Measurements from ENCODE around the gene TRIM7.
"Not testable (repeated sequence)": the region's sequence is repeated elsewhere in the genome, so short reads cannot be mapped to it uniquely, and the experiment has no call there.

The TRIM7 gene

DNA sequence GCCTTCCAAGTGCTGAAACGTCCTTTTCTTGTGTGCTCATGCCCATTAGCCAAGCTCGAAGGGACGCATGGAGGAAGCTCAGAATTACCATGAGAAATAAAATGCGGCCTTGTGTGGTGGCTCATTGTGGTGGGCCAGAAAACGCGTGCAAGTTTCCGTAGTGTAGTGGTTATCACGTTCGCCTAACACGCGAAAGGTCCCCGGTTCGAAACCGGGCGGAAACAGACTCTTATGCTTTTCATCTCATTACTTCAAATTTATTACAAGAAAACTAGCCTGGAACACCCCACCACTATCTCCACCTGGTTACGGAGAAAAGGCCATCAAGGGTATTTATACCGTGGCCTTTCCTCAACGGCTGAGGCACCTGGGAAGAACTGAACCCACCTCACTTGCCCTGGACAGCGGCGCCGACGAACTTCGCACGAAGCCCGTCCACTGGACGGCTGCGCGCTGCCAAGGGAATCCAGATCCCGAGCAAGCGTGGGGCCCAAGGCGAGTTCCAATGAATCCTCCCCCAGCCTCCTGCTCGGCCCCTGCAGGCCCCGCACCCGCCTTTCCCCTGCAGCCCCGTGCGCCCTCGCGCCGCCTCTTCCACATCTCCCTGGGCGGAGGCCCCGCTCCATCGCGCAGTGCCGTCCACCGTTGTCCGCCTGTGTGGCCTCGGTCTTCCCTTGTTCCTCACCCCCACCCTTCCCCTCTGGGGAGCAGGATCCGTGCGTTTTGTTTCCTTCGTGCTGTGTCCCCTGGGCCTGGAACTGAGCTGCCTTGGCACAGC is 35.3 kb downstream of the TRIM7 start:
- not testable (repeated sequence) for DNase-seq

DNA sequence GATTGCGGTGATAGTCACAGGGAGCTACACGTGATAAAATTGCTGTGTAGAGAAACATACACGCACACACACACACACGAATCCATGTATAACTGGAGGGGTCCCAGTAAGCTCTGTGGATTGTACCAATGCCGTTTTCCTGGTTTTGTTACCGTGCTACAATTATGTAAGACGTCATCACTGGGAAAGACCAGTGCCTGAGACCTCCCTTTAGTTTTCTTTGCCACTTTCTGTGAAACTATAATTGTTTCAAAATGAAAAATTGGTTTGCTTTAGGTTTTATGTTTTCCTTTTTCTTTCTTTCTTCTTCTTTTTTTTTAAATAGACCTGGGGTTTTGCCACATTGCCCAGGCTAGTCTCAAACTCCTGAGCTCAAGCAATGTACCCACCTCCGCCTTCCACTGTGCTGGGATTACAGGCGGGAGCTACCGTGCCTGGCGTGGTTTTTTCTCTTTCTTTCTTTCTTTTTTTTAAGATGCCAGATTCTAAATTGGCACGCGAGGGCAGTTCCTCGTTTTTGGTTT is 36.3 kb downstream of the TRIM7 start:
- no peak for DNase-seq

DNA sequence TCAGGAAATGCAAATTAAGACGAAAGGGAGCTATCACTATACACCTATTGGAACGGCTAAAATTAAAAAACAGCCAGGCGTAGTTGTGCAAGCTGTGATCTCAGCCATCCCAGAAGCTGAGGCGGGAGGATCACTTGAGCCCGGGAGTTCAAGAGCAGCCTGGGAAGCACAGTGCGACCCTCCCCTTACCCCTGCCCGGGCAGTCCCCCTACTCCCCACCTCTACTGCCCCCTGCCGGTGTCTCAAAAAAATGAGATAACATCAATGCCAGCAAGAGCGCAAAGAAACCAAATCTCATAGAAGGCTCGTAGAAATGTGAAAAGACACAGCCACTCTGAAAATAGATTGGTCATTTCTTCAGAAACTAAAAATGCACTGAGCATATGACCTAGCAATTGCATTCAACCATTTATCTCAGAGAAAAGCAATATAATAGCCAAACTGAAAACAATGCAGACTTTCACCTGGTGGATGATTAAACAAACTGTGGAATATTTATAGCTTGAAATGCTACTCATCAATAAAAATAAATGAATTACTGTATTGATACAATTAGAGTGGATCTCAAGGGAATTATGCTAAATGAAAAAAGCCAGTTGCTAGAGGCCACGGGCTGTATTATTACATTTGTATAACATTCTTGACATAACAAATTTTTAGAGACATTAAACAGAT is 37.0 kb downstream of the TRIM7 start:
- DNase-seq: no peak

DNA sequence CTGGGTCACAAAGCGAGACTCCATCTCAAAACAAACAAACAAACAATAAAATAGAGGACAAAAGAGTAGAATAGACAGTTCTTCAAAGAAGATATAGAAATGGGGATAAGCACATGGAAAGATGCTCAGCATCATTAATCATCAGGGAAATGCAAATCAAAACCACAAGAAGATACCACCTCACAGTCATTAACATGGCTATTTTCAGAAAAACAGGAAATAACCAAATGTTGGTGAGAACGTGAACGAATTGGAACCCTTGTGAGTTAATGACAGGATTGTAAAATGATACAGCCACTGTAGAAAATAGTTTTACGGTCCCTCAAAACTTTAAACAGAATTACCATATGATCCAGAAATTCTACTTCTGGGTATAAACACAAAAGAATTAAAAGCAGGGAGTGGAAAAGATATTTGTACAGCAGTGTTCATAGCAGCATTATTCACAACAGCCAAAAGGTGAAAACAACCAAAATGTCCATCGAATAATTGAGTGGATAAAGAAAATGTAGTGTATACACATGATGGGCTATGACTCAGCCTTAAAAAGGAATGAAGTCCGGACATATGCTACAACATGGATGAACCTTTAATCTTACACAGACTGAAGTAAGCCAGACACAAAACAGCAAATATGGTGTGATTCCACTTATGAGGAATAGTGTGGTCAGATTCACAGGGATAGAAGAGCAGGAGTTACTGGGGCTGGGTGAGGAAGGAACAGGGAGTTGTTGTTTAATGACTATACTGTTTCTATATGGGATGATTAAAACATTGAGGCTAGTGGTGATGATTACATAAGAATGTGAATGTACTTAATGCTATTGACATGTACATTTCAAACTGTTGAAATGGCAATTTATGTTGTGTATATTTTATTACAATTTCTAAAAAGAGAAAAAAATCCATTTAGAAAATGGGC is 37.9 kb downstream of the TRIM7 start:
- DNase-seq: no peak

DNA sequence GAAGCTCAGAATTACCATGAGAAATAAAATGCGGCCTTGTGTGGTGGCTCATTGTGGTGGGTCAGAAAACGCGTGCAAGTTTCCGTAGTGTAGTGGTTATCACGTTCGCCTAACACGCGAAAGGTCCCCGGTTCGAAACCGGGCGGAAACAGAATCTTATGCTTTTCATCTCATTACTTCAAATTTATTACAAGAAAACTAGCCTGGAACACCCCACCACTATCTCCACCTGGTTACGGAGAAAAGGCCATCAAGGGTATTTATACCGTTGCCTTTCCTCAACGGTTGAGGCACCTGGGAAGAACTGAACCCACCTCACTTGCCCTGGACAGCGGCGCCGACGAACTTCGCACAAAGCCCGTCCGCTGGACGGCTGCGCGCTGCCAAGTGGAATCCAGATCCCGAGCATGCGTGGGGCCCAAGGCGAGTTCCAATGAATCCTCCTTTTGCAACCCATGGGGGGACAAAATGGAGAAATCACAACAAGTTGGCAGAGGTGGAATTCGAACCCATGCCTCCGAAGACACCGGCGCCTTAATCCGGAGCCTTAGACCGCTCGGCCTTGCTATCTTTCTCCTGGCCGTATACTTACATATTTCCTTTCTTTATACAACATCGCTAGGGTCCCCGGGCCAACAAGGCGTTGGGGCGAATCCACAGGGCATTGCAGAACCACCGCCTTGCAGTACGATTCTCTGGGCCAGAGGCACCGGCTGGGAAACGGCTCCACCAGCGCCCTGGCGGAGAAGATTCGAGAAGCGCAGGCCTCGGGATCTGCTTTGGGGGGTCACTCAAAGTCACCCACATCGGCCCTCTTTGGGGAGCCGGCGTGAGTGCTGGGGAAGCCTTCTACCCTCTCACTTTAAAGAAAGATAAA is 40.7 kb downstream of the TRIM7 start:
- no peak for DNase-seq

DNA sequence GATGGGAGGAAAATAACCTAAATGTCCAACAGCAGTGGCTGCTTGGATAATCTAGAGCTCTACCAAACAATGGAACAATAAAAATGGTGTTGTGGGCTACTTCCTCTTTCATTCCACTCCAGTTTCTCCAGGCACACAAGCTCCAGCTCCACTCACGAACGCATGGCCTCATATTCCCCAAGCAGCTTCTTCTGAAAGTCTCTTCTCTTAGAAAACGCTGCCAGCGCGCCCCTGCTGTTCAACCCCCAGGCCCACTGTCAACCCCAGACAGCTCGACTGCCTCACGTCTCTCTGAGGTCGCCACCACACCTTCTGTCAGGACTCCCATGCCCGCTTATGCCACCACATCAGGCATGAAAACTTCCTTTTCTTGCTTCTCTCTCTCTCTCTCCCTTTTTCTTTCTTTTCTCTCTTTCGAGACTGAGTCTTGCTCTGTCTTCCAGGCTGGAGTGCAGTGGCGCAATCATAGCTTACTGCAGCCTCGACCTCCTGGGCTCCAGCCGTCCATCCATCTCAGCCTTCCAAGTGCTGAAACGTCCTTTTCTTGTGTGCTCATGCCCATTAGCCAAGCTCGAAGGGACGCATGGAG is 41.4 kb downstream of the TRIM7 start:
- no peak for DNase-seq

DNA sequence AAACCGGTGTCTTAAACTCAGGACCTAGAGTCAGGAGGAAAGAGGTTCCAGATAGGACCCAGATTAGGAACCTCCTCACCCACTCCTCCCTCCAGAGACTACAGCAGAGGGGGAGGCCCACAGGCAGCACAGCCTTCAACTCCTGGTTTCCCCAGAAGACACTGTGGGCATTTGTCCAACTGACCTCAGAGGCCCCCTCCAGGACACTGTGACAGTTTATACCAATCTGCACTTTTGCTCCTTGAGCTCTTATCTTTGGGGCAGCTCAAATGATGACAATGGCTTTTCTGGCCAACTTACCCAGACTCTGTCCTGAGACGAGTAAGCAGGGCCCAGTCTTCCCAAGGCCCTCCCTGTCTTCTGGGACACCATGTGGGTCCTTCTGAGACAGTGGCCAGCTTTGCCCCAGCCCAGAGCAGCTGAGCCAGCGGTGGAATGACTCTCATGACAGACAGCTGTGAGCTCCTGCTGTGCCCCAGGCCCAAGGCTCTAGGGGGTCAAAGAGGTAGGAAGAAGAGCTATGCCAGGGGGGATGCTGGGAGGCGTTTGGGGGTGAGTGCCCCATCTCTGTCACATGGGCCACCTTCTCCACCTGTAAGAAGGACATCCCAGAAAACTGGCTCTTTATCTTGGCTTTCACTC is 43.3 kb downstream of the TRIM7 start:
- DNase-seq: no peak

DNA sequence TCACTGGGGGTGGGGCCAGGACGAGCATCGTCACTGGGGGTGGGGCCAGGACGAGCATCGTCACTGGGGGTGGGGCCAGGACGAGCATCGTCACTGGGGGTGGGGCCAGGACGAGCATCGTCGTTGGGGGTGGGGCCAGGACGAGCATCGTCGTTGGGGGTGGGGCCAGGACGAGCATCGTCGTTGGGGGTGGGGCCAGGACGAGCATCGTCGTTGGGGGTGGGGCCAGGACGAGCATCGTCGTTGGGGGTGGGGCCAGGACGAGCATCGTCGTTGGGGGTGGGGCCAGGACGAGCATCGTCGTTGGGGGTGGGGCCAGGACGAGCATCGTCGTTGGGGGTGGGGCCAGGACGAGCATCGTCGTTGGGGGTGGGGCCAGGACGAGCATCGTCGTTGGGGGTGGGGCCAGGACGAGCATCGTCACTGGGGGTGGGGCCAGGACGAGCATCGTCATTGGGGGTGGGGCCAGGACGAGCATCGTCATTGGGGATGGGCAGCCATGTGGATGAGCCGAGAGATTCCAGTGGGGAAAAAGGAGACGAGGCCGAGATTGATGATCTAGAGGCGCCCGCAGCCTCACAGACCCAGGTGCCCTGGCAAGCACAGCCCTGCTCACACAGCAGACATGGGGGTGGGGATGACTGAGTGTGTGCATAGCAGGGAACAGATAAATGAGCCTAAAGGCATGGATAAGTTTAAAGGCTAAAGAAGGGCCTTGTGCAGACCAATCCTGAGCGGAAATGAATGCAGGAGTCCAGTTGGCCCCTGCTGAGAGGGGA is 44.1 kb downstream of the TRIM7 start:
- DNase-seq: not testable (repeated sequence)

DNA sequence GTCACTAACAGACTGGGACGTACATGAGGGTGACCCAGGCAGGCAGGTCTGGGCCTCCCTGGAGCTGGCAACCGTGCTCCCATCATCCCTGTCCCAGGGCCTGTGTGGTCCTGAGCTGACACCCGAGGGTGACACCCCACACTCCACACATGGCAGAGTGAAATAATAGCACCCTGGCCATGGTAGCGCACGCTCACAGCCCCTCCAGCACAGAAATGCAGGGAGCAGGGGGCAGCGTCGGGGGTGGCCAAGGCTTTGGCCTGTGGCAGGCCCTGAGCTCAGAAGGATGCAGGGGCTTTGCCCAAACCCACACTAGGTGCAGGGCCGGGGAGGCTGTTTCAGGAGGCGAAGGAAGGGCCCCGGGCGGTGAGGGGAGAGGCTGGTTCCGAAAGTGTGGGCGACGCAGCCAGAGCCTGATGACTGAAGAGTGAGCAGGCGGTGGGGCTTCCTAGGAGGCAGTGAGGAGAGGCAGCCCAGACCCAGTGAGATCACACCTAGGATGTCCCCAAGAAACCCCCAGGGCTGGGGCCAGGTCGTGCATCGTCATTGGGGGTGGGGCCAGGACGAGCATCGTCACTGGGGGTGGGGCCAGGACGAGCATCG is 44.7 kb downstream of the TRIM7 start:
- DNase-seq: no peak

DNA sequence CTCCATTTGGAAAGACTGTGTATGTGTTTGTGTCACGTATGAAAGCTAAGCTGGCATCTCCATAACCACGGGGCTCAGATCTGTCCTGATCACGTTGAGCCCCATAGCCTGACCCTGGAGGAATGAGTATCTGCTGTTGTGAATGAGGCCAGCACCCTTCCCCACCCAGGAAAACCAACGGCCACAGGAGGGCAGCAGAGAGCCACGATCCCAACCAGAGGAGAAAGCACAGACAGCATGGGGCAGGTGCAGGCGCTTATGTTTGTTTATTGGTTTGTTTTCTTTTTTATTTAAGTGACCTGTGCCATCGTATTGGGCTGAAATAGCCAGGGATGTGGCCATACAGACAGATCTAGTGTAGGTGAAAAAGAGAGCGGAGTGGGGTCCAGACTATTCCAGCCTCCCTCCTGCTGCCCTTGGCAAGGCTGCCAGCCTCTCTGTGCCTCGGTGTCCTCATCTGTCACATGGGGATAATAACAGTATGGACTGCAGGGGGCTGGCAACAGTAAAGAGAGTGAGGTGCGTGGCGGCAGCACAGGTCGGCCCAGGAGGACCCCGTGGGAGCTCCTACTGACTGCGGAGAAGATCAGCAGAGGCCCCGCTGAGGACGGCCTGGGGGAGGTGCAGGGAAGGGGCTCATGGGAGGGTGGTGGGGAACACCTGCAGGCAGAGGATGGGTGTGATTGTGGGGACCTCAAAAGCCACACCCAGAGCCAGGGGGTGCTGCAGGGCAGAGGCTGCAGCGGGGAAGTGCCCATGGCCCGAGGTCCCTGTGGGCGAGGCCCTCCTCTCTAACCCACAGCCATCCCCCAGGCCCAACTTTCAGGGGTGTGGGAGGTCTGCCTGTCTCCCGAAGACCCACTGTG is 45.5 kb downstream of the TRIM7 start:
- DNase-seq: peak; percentile 74

DNA sequence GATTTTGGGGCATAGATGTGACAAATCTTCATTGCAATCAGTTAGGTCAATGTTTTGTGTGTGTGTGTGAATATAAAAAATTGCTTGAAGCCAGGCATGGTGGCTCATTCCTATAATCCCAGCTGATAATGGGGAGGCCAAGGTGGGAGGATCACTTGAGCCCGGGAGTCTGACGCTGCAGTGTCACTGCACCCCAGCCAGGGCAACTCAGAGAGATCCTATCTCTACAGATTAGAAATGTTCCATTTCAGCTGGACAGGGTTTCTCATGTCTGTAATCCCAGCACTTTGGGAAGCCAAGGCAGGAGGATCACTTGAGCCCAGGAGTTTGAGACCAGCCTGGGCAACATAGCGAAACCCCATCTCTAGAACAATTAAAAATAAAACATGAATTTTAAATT is 46.1 kb downstream of the TRIM7 start:
- DNase-seq: no peak

DNA sequence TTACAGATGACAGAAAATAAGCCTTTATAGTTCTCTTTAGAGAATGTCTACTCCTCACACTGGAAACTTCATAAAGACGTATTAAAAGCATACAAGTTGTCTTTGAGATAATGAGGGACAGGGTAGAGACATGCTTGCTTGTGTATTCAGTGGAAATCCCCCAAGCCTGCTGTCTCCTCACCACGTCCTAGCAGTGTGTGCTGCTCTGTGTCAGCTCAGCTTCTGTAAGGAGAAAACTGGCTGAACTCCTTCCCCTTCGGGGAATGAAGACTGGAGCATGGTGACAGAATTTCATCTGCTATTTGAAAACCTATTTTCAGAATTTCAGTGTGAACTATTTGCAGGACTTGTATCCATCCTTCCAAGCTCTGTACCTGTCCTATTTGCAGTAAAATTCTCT is 48.2 kb downstream of the TRIM7 start:
- DNase-seq: no peak

DNA sequence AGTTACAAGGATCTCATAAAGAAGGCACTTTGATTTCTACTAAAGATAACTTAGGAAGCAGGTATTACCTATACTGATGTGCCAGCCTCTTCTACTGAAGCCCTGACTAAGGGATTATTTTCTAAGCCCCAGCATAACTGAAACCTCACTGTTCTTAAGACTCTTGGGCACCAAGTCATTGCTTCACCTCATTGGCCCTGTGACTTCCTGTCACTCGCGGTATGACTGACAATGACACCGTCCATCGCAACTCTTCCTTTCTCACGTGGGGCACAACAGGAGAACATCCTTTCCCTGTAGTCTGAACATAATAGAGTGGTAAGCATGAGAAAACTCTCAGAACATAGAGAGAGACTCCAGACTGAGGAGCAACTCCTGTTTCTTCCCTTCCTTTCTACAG is 51.2 kb downstream of the TRIM7 start:
- no peak for DNase-seq

DNA sequence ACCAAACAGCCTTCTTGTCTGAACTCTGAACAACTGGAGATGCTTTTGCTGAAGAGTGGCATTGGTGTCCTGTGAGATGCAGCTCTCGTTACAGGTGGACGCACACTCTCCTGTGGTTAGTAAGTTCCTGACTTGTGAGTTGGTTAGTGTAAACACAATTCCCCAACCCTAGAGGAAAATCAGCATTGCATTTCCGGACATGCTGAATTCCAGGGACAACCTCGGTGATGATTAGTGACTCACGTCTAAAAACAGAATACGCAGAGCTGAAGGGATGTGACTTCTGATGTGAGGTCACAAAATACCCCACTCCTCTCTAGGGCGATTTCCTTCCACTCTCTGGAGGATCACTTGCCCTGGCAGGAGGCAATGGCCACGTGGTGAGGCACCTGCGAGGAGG is 52.6 kb downstream of the TRIM7 start:
- no peak for DNase-seq

DNA sequence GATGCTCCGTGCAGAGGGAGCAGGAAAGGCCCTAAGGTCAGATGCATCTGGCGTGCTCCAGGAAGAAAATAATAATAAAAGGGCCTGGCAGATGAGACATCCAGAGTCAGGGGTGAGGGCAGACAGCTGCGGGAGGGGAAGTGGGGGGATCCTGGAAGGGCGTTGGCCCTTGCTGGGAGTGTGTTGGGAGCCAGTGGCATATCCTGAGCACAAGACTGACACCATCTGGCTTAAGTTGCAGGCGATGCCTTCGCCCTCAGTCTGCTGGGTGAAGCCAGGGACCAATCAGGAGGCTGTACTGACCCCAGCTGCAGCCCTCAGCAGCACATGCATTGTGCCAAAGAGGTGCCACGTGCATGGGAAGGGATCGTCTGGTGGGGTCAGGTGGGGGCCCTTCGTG is 53.9 kb downstream of the TRIM7 start:
- DNase-seq: no peak

DNA sequence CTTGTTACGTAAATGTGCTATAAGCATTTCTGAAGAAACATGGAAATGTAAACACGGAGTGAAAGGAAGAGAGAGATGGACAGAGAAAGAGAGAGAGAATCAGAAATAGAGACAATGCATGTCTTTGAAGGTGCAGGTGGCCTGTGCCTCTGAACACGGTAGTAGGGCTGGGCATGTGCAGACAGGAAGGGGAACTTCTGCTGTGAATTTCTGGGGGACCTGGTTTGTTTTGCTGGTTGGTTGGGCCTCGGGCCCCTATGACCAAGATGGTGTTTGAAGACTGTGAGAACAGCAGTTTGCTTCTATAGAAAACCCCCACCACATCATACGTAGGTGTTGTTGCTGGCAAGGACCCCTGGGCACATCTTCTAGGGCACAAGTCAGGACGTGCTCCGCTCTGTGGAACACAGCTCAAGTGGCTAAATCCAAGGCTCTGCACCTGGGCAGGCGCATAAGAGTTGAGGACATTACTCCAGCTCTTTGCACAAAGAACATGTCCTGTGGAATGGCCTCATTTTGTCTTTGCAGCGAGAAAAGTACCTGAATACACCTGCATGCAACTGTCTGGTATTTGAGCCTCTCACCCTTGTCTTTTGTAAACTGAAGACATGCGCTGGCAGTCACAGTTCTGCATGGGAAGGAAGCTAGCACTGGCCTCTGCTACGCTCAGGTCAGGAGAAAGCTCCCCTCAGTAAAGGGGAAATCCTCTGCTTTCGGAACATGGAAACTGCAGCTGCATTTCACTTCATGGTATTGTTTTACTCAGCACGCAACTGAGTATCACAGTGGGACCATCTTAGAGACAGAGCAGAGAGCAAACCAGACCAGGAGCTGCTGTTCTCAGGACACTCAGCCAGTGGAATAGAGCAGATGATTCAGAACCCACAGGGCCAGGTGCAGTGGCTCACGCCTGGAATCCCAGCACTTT is 54.9 kb downstream of the TRIM7 start:
- no peak for DNase-seq

DNA sequence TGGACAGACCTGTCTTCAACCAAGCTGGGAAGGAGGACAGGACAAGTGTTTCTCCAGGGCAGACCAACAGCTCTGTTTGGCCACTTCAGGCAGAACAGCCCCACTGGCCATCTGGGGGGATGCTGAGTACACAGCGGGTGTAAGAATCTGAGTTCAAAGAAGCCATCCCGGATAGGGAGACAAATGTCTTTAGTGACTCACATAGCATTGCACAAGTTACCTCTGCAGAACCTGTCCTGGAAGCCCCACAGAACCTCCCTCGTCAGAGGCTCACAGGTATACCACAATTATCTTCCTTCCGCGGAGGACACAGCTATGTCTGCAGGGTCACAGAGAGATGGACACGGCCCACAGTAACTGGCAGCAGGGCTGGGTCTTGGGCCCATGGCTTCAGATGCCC is 55.6 kb downstream of the TRIM7 start:
- no peak for DNase-seq

Measured in NCI-H2029 (cell line).